GM10248 (cell line): ENCODE data around the gene SPARCL1.

ENCODE experiments used
- CTCF ChIA-PET: fragments of 300-600 bp; sonication (Branson Sonifier 250); formaldehyde crosslinking; extraction: SDS; loops from one replicate; lab custom pipeline; 2021; ENCODE audit warnings: antibody characterized with exemption; lab: Yijun Ruan, JAX
- POLR2A ChIA-PET: fragments of 350-650 bp; sonication (Branson Sonifier 250); formaldehyde crosslinking; extraction: SDS; loops from one replicate; lab custom pipeline; 2020; ENCODE audit warnings: antibody characterized with exemption; lab: Yijun Ruan, JAX
- DNase-seq: peaks from one replicate; pipeline ENCODE4 v3.0.0; 2012; ENCODE audit errors: extremely low spot score
- CTCF ChIP-seq: IDR thresholded peaks from 2 replicates; pipeline ENCODE4 v1.5.1; 2012; ENCODE audit warnings: mild to moderate bottlenecking, low read depth; ENCODE audit errors: extremely low read depth, missing control alignments, control extremely low read depth

Gene SPARCL1

GRCh38 chr4:87445964-87446363 lies 83.2 kb downstream of the SPARCL1 start:
- CTCF ChIA-PET, result interaction anchor here (0.9 to 2.0 kb wide), 3 partner anchors 10 to 70 kb away, joined by 3 to 6 read pairs (median 4); no protein-coding TSS in a partner anchor
- no peak for DNase-seq
- TF ChIP-seq CTCF, result no peak
- POLR2A ChIA-PET, result no interaction called here

- POLR2A ChIA-PET, result no interaction called here
- TF ChIP-seq CTCF, result no peak
- DNase-seq, result no peak
- CTCF ChIA-PET, result interaction anchor here (0.9 to 1.3 kb wide), 3 partner anchors 21 to 69 kb away, joined by 3 to 5 read pairs (median 3); no protein-coding TSS in a partner anchor
Measured at GRCh38 chr4:87444741-87445140, 84.4 kb downstream of the SPARCL1 start.

GRCh38 chr4:87442889-87443288 lies 86.3 kb downstream of the SPARCL1 start:
- CTCF ChIA-PET, result no interaction called here

GRCh38 chr4:87433342-87433741 lies 95.8 kb downstream of the SPARCL1 start:
- TF ChIP-seq CTCF, result no peak
- no peak for DNase-seq
- ChIA-PET CTCF (no interaction called here), POLR2A (no interaction called here)

More at GRCh38 chr4:87442889-87443288, 86.3 kb downstream of the SPARCL1 start:
- TF ChIP-seq CTCF, result no peak
- no peak for DNase-seq
- POLR2A ChIA-PET, result interaction anchor here (0.6 kb wide), 1 partner anchor 14 kb away, joined by 3 read pairs; no protein-coding TSS in a partner anchor

- ChIA-PET CTCF (no interaction called here), POLR2A (no interaction called here)
- no peak for DNase-seq
- TF ChIP-seq CTCF, result no peak
Measured at GRCh38 chr4:87430038-87430437, 99.1 kb downstream of the SPARCL1 start.

GRCh38 chr4:87428979-87429378 lies 100.2 kb downstream of the SPARCL1 start:
- no peak for TF ChIP-seq CTCF
- DNase-seq, result no peak
- ChIA-PET CTCF (no interaction called here), POLR2A (no interaction called here)

- ChIA-PET POLR2A (no interaction called here), CTCF (interaction anchor here (1.0 kb wide), 1 partner anchor 29 kb away, joined by 3 read pairs; no protein-coding TSS in a partner anchor)
- TF ChIP-seq CTCF, result no peak
- no peak for DNase-seq
Measured at GRCh38 chr4:87427518-87427868, 101.7 kb downstream of the SPARCL1 start.
